Caki2 (cell line): Measurements from ENCODE around the gene ZNF175. TPM values are rescaled to one million over a fixed set of nuclear protein-coding genes. Genes with fewer than 3 reads are reported as not detected.

Experiments used
- DNase-seq: peaks from one replicate; pipeline ENCODE4 v3.0.0-alpha.2; 2015; ENCODE audit warnings: low read depth
- in situ Hi-C: cut with HindIII; loops from 2 replicates; pipeline ENCODE4 v1.10.0; 2016; ENCODE audit warnings: low sequenced_read_pairs, low pct_unique_long_range_greater_than_20kb, mixed read lengths
- total RNA-seq: library from RNA; depleted of rRNA; stranded (reverse); fragments of >200 nt; shearing (Covaris generic); gene quantifications from 2 replicates; pipeline ENCODE4 v1.2.3, GENCODE V29; 2014; ENCODE audit warnings: low replicate concordance

Gene ZNF175
- total RNA-seq, 1 experiment from 2014 or later = 10.8 TPM

DNA sequence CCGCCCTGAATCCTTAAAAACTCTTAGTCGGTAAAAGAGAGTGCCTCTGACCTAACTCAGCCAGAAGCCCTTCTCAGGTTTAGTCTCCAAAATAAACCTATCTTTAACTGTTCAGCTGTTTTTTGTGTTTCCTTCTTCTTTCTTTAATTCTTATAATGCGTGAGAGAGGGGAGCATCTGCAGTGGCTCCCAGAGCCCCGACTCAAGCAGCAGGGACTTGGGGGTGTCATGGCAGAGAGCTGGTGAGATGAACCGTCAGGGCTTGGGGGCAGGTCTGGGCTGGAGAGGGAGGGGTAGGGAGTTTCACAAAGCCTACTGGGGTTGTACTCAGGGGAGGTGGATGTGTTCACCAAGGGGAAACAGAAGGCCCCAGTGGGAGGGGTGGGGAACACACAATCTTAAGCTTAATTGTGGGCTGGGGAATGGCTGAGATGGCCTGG is 22.9 kb upstream of the ZNF175 start:
- in situ Hi-C loops = no loop called here
- DNase-seq = no peak

DNA sequence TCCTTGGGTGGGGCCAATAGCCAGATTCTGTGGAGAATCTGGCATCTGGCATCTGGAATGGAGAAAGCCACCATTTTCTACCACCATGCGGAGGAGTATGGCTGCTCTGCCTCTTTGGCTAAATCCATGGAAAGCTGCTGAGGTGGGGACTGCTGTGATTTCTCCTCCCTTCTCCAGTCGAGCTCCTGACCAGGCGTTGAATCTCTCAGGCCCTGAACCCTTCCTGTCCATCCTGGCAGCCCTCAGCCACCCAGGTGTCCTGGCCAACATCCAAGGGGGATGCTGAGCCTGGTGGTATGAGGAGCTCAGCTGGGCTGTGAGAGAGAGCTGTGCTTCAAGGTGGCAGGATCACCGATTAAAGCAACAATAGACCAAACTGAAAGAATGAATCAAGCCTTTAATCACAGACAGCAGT is 22.2 kb upstream of the ZNF175 start:
- no peak for DNase-seq
- in situ Hi-C loops = no loop called here

DNA sequence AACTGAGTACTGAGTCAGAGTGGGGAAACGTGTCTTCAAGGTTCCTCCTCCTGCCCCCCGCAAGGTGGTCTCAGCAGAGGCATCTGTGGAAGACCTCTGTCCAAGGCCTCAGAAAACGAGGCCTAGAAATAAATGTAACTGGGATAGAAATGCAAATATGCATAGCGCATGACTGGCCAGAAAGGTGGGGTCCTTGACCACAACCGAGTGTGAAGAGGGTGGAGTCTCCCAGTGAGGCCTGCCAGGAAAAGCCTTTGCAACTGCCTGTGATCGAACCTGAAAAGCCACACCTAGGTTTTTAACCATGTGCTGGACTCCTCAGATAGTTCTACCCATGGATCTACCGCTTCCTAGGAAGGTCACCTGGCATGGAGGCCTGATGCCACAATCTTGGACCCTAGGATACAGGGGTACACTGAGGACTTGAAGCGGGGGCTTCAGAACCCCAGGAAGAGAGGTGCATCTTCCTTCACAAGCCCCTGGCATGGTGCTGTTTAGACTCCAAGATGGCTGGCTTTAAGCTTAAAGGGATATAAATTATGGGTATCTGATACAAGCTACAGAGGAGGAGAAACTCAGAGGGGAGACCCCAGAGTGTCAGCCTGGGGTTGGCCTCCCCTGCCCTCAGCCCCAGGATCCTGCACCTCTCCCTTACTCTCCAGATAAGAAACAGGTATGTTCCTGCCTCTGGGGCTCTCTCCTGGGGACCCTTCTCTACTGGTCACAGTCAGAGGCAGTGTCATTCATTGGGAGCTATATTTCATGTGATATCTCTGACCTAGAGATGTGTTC is 21.4 kb upstream of the ZNF175 start:
- in situ Hi-C loops = no loop called here
- DNase-seq = no peak

DNA sequence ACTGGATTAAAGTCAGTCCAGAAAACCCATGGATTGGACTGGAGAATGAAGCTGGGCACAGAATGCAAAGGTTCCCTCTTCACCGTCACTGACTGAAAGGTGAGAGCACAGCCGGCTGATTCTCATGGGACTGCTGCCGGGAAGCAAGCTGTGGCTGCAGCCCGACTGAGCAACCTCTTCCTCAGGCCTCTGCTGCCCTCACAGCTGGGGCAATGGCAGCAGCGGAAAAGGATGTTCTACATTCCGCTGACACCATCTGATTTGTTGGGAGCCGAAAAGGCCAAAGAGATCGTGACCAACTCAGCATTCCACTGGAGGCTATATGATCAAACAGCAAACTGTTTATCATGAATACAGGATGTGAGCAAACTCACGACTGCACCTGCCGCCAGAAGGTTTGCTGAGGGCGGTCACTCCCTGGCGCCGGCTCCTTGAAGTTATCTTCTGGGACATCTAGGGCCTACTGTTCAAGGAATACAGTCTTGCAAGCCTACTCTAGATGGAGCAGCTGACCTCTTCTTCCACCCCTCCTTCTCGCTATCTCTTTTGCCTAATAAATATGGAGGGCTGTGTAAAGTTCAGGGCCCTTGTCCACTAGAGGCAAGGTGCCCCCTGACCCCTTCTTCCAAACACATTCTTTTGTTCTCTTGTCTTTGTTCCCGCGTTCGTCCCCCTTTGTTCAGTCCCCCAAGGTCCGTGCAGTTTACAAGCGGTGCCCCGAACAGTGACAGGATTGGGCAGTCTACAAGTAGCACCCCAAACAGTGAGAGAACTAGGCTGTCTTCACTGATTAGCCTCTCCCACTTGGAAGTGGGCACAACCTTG is 20.0 kb upstream of the ZNF175 start:
- DNase-seq = no peak
- in situ Hi-C loops = no loop called here

DNA sequence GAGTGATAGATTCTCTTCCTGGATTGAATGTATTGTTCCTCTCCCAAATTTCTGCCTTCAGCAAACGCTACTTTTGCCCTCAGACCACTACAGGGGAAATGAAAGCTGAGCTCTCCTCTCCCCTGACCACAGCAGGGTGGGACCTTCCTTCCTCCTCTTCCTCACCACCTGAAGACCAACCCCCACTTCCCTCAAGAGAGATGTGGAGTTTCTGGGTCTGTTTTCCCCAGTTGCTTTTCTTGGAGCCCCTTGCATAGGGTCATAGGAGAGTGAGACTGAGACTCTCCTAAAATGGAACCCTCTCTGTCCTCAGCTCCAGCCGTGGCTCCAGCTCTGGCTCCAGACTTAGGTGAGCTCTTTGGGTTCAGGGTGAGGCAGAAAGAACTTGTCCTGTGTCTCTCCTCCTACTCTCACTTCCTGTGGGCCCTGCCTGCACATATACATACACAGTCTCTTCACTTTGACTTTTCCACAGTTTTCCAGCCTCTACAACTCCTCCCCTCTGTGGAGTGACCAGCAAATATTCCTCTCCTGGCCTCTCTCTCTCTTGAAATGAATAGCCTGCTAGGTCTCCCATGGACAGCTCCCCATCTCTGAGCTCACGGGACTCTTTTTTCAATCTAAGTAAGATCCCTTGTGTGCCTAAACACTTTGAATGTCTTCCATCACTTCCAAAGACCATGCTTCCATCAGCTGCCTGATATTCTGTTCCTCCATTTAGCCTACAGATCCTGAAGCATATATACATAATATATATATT is 19.2 kb upstream of the ZNF175 start:
- DNase-seq = no peak
- in situ Hi-C loops = no loop called here

DNA sequence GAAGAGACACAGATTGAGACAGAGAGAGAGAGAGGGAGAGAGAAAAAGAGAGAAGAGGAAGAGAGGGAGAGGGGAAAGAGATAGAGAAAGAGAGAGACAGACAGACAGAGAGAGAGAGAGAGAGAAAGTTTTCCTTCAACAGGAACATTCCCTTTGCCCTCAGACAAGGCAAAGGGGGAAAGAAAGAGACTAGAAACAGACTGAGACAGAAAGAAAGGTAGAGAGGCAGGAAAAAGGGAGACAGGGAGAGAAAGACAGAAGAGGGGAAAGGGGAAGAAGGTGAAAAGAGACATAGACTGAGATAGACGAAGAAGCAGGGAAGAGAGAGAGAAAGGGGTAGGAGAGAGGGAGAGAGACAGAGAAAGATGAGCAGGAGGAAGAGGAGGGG is 18.5 kb upstream of the ZNF175 start:
- in situ Hi-C loops = no loop called here
- no peak for DNase-seq

DNA sequence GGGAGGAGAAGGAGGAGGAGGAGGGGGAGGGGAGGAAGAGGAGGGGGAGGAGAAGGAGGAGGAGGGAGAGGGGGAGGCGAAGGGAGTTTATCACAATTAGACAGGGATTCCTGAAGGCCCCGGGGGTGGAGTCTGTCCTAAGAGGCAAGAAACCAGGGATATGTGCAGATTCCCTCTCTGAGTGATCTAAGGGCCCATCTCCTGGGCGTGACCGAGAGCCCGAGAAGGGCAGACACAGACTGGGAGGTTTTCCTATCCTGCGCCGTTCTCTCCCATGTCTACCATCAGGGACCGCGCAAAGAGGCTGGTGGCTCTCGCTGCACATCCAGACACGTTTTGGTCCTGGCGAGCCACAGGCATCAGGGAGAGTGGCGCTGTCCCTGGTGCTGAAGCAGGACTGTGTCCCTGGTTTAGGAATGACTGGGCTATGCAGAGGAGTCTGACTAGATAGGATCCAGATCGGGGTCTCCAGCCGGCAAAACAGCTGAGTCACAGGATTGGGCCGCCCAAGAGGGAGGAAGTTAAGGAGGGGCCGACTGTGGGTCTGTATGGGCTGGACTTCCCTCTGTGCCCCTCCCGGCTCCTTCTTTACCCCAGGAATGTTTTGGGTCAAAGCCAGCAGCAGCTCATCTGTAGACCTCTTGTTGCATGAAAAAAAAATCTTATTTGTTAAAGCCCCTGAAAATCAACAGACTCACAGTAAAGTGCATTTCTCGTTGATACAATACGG is 17.9 kb upstream of the ZNF175 start:
- DNase-seq = peak; percentile 69
- in situ Hi-C loops = no loop called here

DNA sequence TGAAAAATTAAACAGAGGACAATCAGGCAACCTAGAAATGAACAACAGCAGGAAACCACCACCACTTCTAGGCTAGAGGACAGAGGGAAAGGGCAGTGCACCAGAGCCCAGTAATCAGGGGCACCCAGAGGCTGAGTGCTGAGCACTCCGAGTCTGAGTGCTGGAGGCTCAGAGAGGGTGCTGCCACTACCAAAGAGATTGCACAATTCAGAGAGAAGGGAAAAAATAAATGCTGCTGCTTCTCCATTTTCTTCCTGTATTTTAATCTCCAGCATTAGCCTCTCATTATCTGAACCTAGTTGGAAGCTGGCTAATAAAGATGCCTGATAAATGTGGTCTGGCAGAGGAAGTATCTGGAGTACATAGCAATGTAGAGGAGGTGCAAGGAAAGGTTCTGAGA is 11.8 kb upstream of the ZNF175 start:
- in situ Hi-C loops = no loop called here
- no peak for DNase-seq

DNA sequence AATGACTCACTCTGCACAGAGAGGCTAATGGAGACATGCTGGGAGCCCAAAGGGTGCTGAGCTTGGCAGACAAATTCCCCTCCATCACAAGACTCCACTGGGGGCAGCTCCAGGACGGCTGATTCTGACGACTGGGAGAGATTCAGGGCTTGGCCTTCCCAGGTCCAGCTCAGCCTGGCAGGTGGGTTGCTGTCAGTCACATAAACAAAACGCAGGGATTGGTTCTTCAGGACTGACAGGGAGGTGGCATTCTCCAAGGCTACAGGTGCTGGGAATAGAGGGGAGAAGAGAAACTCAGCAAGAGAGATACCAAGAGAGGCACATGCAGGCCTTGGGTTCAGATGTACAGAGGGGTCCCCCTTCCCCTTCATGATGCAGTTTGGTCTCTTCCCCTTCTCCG is 10.7 kb upstream of the ZNF175 start:
- no peak for DNase-seq
- in situ Hi-C loops = no loop called here

DNA sequence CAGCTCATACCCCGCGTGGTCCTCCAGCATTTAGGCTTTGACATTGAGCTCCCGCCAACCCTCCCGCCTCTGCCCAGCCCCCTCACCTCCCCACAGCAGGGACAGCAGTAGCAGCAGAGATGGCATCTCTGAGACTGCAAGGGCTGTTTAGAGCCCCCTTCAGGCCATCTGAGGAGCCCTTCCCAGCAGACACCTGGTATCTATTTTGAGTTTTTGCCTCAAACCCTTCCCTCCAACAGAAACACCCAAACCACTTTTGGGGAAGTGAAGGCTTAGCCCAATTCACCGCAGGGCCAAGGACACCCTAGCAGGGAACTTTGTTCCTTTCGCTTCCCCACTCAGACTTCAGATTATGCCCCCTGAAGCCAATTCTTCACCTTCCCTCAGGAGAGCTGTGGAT is 6.3 kb upstream of the ZNF175 start:
- in situ Hi-C loops = no loop called here

DNA sequence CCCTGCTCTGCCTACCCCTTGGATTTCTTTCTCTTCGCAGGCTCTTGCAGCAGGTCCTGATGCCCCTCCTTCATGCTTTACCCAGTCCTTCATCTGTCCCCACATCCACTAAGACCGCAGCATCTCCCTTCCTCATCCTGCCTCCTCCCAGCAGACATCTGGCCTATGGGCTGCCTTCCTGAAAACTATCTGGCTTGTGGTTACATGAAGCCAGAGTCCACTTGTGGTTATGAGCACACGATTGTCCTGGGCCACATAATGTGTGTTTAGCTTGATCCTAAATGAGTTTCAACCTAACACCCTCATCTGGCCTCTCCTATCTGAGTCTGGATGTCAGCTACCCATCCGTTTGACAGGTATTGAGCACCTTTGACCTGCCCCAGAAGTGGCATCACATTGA is 5.5 kb upstream of the ZNF175 start:
- in situ Hi-C loops = no loop called here
- DNase-seq = no peak

More for the DNA sequence above, 6.3 kb upstream of the ZNF175 start:
- no peak for DNase-seq

DNA sequence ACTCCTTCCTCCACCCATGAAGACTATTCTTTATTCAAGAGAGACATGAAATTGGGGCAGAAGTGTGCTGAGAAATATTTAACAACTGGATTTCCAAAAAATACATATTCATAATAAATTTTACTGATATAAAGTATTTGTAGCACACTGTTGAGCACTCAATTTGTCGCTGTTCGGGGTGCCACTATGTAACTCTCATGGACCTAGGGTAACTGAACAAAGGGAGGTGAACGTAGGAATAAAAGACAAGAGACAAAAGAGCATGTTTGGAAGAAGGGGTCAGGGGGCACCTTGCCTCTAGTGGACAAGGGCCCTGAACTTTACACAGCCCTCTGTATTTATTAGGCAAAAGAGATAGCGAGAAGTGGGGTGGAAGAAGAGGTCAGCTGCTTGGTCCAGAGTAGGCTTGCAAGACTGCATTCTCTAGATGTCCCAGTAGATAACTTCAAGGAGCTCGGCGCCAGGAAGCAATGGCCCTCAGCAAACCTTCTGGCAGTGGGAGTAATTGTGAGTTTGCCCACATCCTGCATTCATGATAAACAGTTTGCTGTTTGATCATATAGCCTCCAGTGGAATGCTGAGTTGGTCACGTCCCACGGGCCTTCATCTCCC is 4.5 kb upstream of the ZNF175 start:
- in situ Hi-C loops = no loop called here

DNA sequence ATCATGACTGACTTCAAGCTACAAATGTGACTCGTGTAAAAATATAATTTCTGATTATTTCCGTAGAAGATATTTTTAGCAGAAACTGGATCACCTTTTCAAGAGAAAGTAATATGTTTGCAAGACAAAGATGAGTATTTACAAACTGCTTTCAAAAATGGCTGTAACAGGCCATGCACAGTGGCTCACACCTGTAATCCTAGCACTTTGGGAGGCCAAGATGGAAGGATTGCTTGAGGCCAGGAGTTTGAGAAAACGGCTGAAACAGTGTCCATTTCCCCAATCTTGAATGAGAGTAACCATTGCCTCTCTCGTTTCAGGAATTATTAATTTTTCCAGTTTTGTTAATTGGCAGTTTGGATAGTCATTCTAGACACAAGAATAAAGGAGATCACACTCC is 3.5 kb upstream of the ZNF175 start:
- in situ Hi-C loops = no loop called here
- DNase-seq = no peak

More for the DNA sequence above, 4.5 kb upstream of the ZNF175 start:
- DNase-seq = no peak

DNA sequence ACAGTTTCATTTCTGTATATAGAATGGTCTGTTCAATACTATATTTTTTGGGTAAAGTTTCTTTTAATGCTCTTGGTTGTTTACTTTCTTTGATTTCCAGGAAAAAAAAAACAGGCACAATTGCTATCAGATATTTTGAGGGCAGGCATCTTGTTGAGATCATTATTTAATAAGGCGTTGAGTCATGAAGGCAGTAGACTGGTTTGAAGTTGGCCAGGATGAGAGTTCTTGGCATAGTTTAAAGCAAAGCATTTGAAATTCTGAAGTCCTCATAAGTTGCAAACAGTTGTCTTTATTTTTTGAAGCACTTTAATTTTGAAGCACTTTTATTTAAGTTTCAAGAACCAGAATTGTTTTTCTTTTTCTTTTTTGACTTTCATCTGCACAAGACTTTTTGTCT is 2.6 kb upstream of the ZNF175 start:
- no peak for DNase-seq
- in situ Hi-C loops = no loop called here

DNA sequence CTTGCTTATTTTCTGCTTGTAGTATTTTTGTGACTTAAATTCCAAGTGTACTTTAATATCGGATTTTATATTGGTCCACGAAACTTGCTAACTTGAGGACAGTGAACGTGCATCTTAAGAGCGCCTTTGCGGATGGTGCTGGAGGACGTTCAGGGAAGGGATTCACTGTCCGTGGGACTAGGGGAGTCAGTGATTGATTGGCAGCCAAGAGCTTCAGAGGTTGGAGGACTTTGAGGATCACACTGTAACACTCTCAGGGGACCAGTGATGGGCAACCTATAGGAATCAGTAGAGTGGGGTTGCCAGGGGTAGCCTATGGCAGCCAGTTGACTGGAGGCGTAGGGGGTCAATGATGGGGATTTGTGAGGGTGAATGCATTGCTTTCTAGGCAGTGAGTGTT is 516 bp downstream of the ZNF175 start:
- DNase-seq = no peak
- in situ Hi-C loops = no loop called here

DNA sequence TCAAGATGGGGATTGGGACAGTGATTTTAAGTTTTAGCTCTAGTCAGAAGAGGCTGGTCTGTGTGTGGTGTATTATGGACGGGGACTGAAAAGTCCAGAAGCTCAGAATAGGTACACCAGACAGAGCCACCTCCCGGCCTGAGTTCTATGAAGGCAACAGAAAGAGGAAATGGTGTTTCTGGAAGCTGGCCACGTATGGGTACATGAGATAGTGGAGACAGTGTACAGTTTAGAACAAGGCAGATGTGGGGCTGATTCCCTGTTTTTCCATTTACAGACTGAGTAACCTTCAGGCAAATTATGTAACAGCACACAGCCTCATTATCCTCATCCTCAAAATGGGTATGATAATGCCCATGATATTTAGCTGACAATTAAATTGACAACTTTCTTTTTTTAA is 1.3 kb downstream of the ZNF175 start:
- in situ Hi-C loops = no loop called here
- DNase-seq = no peak

DNA sequence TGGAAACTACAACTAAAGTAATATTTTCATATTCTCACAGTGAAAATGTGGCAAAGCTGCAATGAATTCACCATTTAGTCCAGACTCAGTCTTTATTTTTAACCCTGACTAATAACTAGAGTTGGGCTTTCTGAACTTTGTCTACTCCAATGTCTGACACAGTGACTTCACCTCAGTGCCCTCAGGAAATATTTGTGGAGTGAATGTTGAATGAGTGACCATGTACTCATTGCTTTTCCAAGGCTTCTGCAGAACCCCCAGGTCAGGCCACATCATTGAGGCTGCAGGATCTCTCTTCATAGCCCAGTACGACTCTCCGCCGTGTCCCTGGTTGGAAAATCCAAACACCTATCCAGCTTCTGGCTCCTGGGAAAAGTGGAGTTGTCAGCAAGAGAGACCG is 1.8 kb downstream of the ZNF175 start:
- no peak for DNase-seq
- in situ Hi-C loops = no loop called here

DNA sequence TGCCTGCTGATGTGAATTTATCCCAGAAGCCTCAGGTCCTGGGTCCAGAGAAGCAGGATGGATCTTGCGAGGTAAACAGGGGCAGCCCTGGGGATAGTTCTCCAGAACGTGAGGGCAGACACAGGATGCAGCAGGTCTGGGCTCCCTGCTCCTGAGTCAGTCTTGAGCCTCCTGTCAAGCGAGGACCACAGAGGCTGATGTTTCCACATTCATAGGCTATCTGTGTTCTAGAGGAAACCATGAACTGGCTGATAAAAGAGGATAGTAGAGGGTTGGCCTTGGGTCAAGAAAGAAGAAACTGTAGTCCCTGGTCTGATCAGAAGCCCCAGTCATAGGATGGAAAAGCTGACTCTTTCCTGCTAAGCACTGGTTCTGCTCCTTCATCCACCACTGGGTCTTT is 2.2 kb downstream of the ZNF175 start:
- no peak for DNase-seq
- in situ Hi-C loops = no loop called here
